K562 (cell line): ENCODE results near the gene ADAMTS14. TPM values are rescaled to one million over a fixed set of nuclear protein-coding genes. Genes with fewer than 3 reads are reported as not detected.

Source experiments
- ATAC-seq: fragments of 200-7000 bp; cut with Tn5 transposase; 3 replicates; pipeline ENCODE4 v1.9.1; 2020; ENCODE audit warnings: moderate library complexity
- BruUV-seq: library from RNA; stranded (reverse); fragments of 400-500 nt; replicated peaks from 2 replicates; lab custom pipeline; 2021; lab: Mats Ljungman, UMichigan
- CTCF ChIA-PET: fragments of 300-600 bp; formaldehyde crosslinking; extraction: SDS; loops from one replicate; lab custom pipeline; 2021; ENCODE audit warnings: low intra/inter-chr PET ratio; lab: Yijun Ruan, JAX
- POLR2A ChIA-PET: fragments of 300-600, 350-650 bp; sonication (Branson Sonifier 250); formaldehyde crosslinking; extraction: SDS; loops from one replicate; lab custom pipeline; 2021; ENCODE audit warnings: antibody characterized with exemption, inconsistent platforms; lab: Yijun Ruan, JAX
- DNase-seq, 4 experiments: peaks; one replicate each; pipeline versions ENCODE4 v3.0.0 to v3.0.0-alpha.2; 2011 to 2018; ENCODE audit warnings: low spot score in 3 of 4, mixed read lengths in 3 of 4; ENCODE audit errors: extremely low read depth in 1 of 4
- FAIRE-seq: peaks from 2 replicates; lab custom pipeline; 2011; peaks lifted over from hg19 to GRCh38; lab: Jason Lieb, UNC
- H2AFZ ChIP-seq: 2 replicates; pipeline ENCODE4 v1.6.0; 2011; ENCODE audit warnings: low read depth, low read length, control low read depth, inconsistent platforms
- H3K27ac ChIP-seq: fragments of 200-600 bp; 3 replicates; pipeline ENCODE4 v1.8.0; 2011; ENCODE audit warnings: low read depth, mild to moderate bottlenecking, control low read depth, inconsistent platforms, low read length, moderate library complexity, mixed read lengths; ENCODE audit errors: extremely low read depth
- H3K27me3 ChIP-seq, 2 experiments: fragments of 300-600 bp in 1 of 2; 2 replicates in 1 of 2; 3 replicates in 1 of 2; pipeline versions ENCODE4 v1.6.0 to v1.8.0; 2011; ENCODE audit warnings: inconsistent platforms in 2 of 2, low read length in 2 of 2, mild to moderate bottlenecking in 1 of 2, mixed read lengths in 1 of 2, moderate library complexity in 1 of 2; ENCODE audit not compliant: control insufficient read depth in 2 of 2, insufficient read depth in 2 of 2
- H3K36me3 ChIP-seq: fragments of 300-600 bp; 3 replicates; pipeline ENCODE4 v1.8.0; 2011; ENCODE audit warnings: mild to moderate bottlenecking, low read length, inconsistent platforms; ENCODE audit not compliant: control insufficient read depth, insufficient read depth
- H3K4me1 ChIP-seq, 2 experiments: fragments of 200-600 bp in 1 of 2; replicated peaks in 1 of 2; 2 replicates in 1 of 2; 3 replicates in 1 of 2; pipeline versions ENCODE4 v1.5.1 to v1.8.0; 2011; ENCODE audit warnings: inconsistent platforms in 2 of 2, low read length in 2 of 2, mild to moderate bottlenecking in 1 of 2, mixed read lengths in 1 of 2, moderate library complexity in 1 of 2; ENCODE audit not compliant: control insufficient read depth in 2 of 2, insufficient read depth in 2 of 2
- H3K4me2 ChIP-seq: 2 replicates; pipeline ENCODE4 v1.6.1; 2011; ENCODE audit warnings: low read length, control low read depth, inconsistent platforms, mixed read lengths; ENCODE audit not compliant: insufficient read depth
- H3K4me3 ChIP-seq: fragments of 200-600 bp; sonication (generic), shearing (Covaris generic); 2 replicates; pipeline ENCODE4 v1.5.1; 2016; ENCODE audit warnings: control low read depth, inconsistent platforms
- H3K79me2 ChIP-seq: fragments of 200-600 bp; 3 replicates; pipeline ENCODE4 v1.8.0; 2011; ENCODE audit warnings: low read length, inconsistent platforms; ENCODE audit not compliant: control insufficient read depth, insufficient read depth
- H3K9ac ChIP-seq, 2 experiments: 2 replicates each; pipeline versions ENCODE4 v1.6.0 to v1.6.1; 2011; ENCODE audit warnings: low read depth in 2 of 2, low read length in 2 of 2, control low read depth in 1 of 2, inconsistent platforms in 1 of 2, mild to moderate bottlenecking in 1 of 2, mixed read lengths in 1 of 2; ENCODE audit not compliant: insufficient read depth in 1 of 2
- H3K9me1 ChIP-seq: one replicate; pipeline ENCODE4 v1.6.0; 2011; ENCODE audit warnings: inconsistent platforms, mild to moderate bottlenecking, low read length, moderate library complexity; ENCODE audit not compliant: control insufficient read depth, insufficient read depth
- H3K9me3 ChIP-seq: replicated peaks from 2 replicates; pipeline ENCODE4 v1.5.1; 2011; ENCODE audit warnings: low read depth, low read length, inconsistent platforms; ENCODE audit not compliant: control insufficient read depth, insufficient read depth
- H4K20me1 ChIP-seq: replicated peaks from 2 replicates; pipeline ENCODE4 v1.6.1; 2011; ENCODE audit warnings: low read length, inconsistent platforms, mixed read lengths; ENCODE audit not compliant: control insufficient read depth, insufficient read depth
- CREB5 ChIP-seq: fragments of 250-450 bp; sonication (Bioruptor Pico); IDR thresholded peaks from 2 replicates; pipeline ENCODE4 v1.5.0; 2020; ENCODE audit warnings: mild to moderate bottlenecking
- KDM1A ChIP-seq, 2 experiments: fragments of 450-650 bp; IDR thresholded peaks; 2 replicates each; pipeline ENCODE4 v1.6.1; 2016; ENCODE audit warnings: mild to moderate bottlenecking in 2 of 2
- KLF10 ChIP-seq: fragments of 250-450 bp; sonication (Bioruptor Pico); IDR thresholded peaks from 2 replicates; pipeline ENCODE4 v1.6.1; 2021; ENCODE audit warnings: matching md5 sums
- PHB ChIP-seq: fragments of 250-450 bp; sonication (Bioruptor Pico); IDR thresholded peaks from 2 replicates; pipeline ENCODE4 v1.5.0; 2021
- POLR2B ChIP-seq: fragments of 450-650 bp; IDR thresholded peaks from 2 replicates; pipeline ENCODE4 v1.6.1; 2018; ENCODE audit warnings: low read depth; ENCODE audit not compliant: partially characterized antibody
- RBM14 ChIP-seq: fragments of 200-400 bp; formaldehyde crosslinking; IDR thresholded peaks from 2 replicates; pipeline ENCODE4 v1.6.1; 2018; ENCODE audit warnings: low read depth, mild to moderate bottlenecking, low read length, moderate library complexity, borderline replicate concordance; ENCODE audit not compliant: insufficient read depth
- SAFB2 ChIP-seq: fragments of 200-400 bp; formaldehyde crosslinking; IDR thresholded peaks from 2 replicates; pipeline ENCODE4 v1.6.1; 2018; ENCODE audit warnings: borderline replicate concordance, low read length, low read depth, moderate library complexity; ENCODE audit not compliant: severe bottlenecking
- THRB ChIP-seq: fragments of 450-650 bp; formaldehyde crosslinking; conservative IDR thresholded peaks from 2 replicates; pipeline ENCODE4 v1.4.0; 2022; ENCODE audit warnings: mild to moderate bottlenecking, missing genetic modification characterization
- YY1 ChIP-seq, 3 experiments: IDR thresholded peaks; 2 replicates each; pipeline ENCODE4 v1.6.1; 2011; ENCODE audit warnings: low read length in 2 of 3, mild to moderate bottlenecking in 2 of 3, moderate library complexity in 2 of 3, borderline replicate concordance in 1 of 3, control low read depth in 1 of 3, low read depth in 1 of 3; ENCODE audit not compliant: insufficient read depth in 3 of 3, insufficient replicate concordance in 2 of 3, control insufficient read depth in 1 of 3, insufficient read length in 1 of 3; ENCODE audit errors: extremely low read depth in 1 of 3
- ZNF143 ChIP-seq: sonication (generic); formaldehyde crosslinking; IDR thresholded peaks from 2 replicates; pipeline ENCODE4 v1.9.0; 2022; ENCODE audit warnings: mild to moderate bottlenecking, missing genetic modification reagents
- ZNF695 ChIP-seq: fragments of 450-650 bp; formaldehyde crosslinking; IDR thresholded peaks from 2 replicates; pipeline ENCODE4 v1.4.0; 2020; ENCODE audit warnings: mild to moderate bottlenecking, moderate library complexity
- WGBS: fragments of 100-300 bp; shearing (Covaris generic); methylation state at CpG from one replicate; pipeline ENCODE4 v1.1.6; 2016; ENCODE audit warnings: low coverage, mixed read lengths; ENCODE audit not compliant: insufficient coverage; ENCODE audit errors: missing lambda C conversion rate; 5-methylcytosine and 5-hydroxymethylcytosine counted together
- in situ Hi-C: fragments of 300-500 bp; cut with MboI; formaldehyde crosslinking; loops from 4 replicates; pipeline ENCODE4 v1.15.0; 2018; ENCODE audit warnings: inconsistent platforms, mixed read lengths
- intact Hi-C: fragments of 100-400 bp; cut with micrococcal nuclease; formaldehyde crosslinking; loops from 2 replicates; pipeline ENCODE4 v1.14.2; 2022
- polyA plus RNA-seq, 8 experiments: library from polyadenylated mRNA; depleted of rRNA in 4 of 8; stranded (reverse) in 5 of 8; unstranded in 3 of 8; fragments of >200 nt; fragmentation: Nextera tagmentation in 2 of 8; fragmentation: Illumina TruSeq in 1 of 8; extraction: Ambion mirVana in 2 of 8; extraction: Trizol in 1 of 8; gene quantifications; 2 replicates each; pipeline versions ENCODE4 v1.2.1 to v1.2.3, GENCODE V29; 2011 to 2014; ENCODE audit warnings: inconsistent platforms in 1 of 8, missing spikeins in 1 of 8
- total RNA-seq, 7 experiments: library from RNA; depleted of rRNA in 6 of 7; stranded (reverse); fragments of >200 nt in 6 of 7; fragmentation: Illumina TruSeq in 2 of 7; extraction: Trizol in 2 of 7; gene quantifications; 2 replicates each; pipeline versions ENCODE4 v1.2.1 to v1.2.3, GENCODE V29; 2011 to 2021; ENCODE audit warnings: low replicate concordance in 1 of 7

Gene ADAMTS14
- total and polyA plus RNA-seq, 9 of the 15 experiments (the other 6 are each of a cell fraction or from before 2014, with no cell fraction given): 0.04 to 37.4 (median 15.9) TPM

GRCh38 chr10:70722820-70723424 is 50.6 kb downstream of the ADAMTS14 start:
- DNase-seq (no peak), FAIRE-seq (peak; percentile 29), ATAC-seq (no peak; the same call in 2 of the 3 replicates)
- Histone ChIP-seq H3K9ac (no peak overlapping the region), H3K9me1 (no peaks in the 10 kb centered on the region), H3K4me3 (no peak overlapping the region), H3K9me3 (no peaks in the 10 kb centered on the region), H3K27me3 (no peaks in the 10 kb centered on the region), H3K27ac (no peak overlapping the region), H3K4me1 (peaks cover 0 to 5% of the 10 kb centered on the region in 2 experiments; a peak in 2 of 5 replicates), H3K79me2 (peaks cover 5% of the 10 kb centered on the region; the same call in 2 of the 3 replicates), H3K36me3 (peaks cover 82% of the 10 kb centered on the region; the same call in 2 of the 3 replicates), H2AFZ (no peak overlapping the region), H4K20me1 (no peaks in the 10 kb centered on the region), H3K4me2 (no peak overlapping the region)
- POLR2A ChIA-PET: no interaction called here
- CTCF ChIA-PET: no interaction called here
- 81% methylated on average over 4 of the region's 4 CpGs for WGBS
- in situ Hi-C loops: no loop called here
- TSS peak; percentile 18 for BruUV-seq
- intact Hi-C loops: no loop called here
- TF ChIP-seq RBM14 (no peak), PHB (CRISPR knock-in tag) (no peak), SAFB2 (no peak), YY1 (IDR thresholded peaks at IDR 0.05; ENCODE audit: borderline replicate concordance in 1 of 3, control insufficient read depth in 1 of 3, extremely low read depth in 1 of 3, insufficient read depth in 3 of 3, insufficient read length in 1 of 3, insufficient replicate concordance in 2 of 3, low read depth in 1 of 3, low read length in 2 of 3) (no peak), CREB5 (CRISPR knock-in tag) (no peak), ZNF143 (CRISPR knock-in tag) (no peak), POLR2B (no peak), ZNF695 (CRISPR knock-in tag) (no peak), THRB (CRISPR knock-in tag) (no peak), KLF10 (CRISPR knock-in tag) (no peak), KDM1A (IDR thresholded peaks at IDR 0.05) (no peak)
